ENCODE results near the gene ABTB2. TPM values are rescaled to one million over a fixed set of nuclear protein-coding genes. Genes with fewer than 3 reads are reported as not detected.

ABTB2 gene
- total and polyA plus RNA-seq, 9 of the 15 experiments (the other 6 are each of a cell fraction or from before 2014, with no cell fraction given): 0.03 to 0.18 (median 0.12) TPM; not detected in 2

GRCh38 chr11:34178209-34178821 lies 179.5 kb downstream of the ABTB2 start (continued):
- TF ChIP-seq FOXO4 (CRISPR knock-in tag; IDR thresholded peaks at IDR 0.05) (no peak), TAF1 (IDR thresholded peaks at IDR 0.05; ENCODE audit: control insufficient read depth, extremely low read depth, insufficient read depth, low read length, severe bottlenecking) (no peak), PYGO2 (tag; IDR thresholded peaks at IDR 0.05) (no peak), CBX2 (IDR thresholded peaks at IDR 0.05; ENCODE audit: insufficient read depth, low read length, poor library complexity, severe bottlenecking) (no peak), SRF (CRISPR knock-in tag; IDR thresholded peaks at IDR 0.05) (no peak), FOXM1 (IDR thresholded peaks at IDR 0.05; ENCODE audit: low read depth) (no peak), FOXM1 (CRISPR knock-in tag; IDR thresholded peaks at IDR 0.05; ENCODE audit: low read depth) (no peak), NUFIP1 (IDR thresholded peaks at IDR 0.05; ENCODE audit: partially characterized antibody) (no peak)

- Histone ChIP-seq H3K27me3 (ENCODE audit: control insufficient read depth in 2 of 2, insufficient read depth in 2 of 2, low read length in 2 of 2) (peaks cover 15 to 49% of the 10 kb centered on the region in 2 experiments; a peak in 4 of 5 replicates), H4K20me1 (replicated peaks; ENCODE audit: control insufficient read depth, insufficient read depth, low read length) (no peaks in the 10 kb centered on the region; the same call in 1 of the 2 replicates), H3K9me1 (ENCODE audit: control insufficient read depth, insufficient read depth, low read length) (no peaks in the 10 kb centered on the region), H3K4me2 (ENCODE audit: insufficient read depth, low read length) (no peak overlapping the region), H3K4me1 (replicated peaks in 1 of 2; ENCODE audit: control insufficient read depth in 2 of 2, insufficient read depth in 2 of 2, low read length in 2 of 2) (peaks cover 2 to 18% of the 10 kb centered on the region in 2 experiments; a peak in 3 of 5 replicates), H3K79me2 (ENCODE audit: control insufficient read depth, insufficient read depth, low read length) (no peaks in the 10 kb centered on the region), H3K9me3 (replicated peaks; ENCODE audit: control insufficient read depth, insufficient read depth, low read depth, low read length) (no peaks in the 10 kb centered on the region), H3K9ac (ENCODE audit: insufficient read depth in 1 of 2, low read depth in 2 of 2, low read length in 2 of 2) (no peak overlapping the region), H3K27ac (ENCODE audit: extremely low read depth, low read depth, low read length) (no peak overlapping the region), H3K36me3 (ENCODE audit: control insufficient read depth, insufficient read depth, low read length) (no peaks in the 10 kb centered on the region), H2AFZ (ENCODE audit: low read depth, low read length) (no peak overlapping the region), H3K4me3 (no peak overlapping the region)
- WGBS (ENCODE audit: insufficient coverage, low coverage, missing lambda C conversion rate): 6% methylated on average over 2 of the region's 2 CpGs
- no TSS peak for BruUV-seq (replicated peaks)
- POLR2A ChIA-PET: interaction anchor here (0.7 to 0.9 kb wide), 2 partner anchors 9 to 71 kb away, joined by 3 to 4 read pairs; no protein-coding TSS in a partner anchor
- intact Hi-C loops (cut with micrococcal nuclease): loop anchor here (10.0 kb wide), 3 partner anchors 342 to 718 kb away; no protein-coding TSS in a partner anchor
- ATAC-seq (no peak), DNase-seq (ENCODE audit: extremely low read depth in 1 of 4, low spot score in 3 of 4) (no peak), FAIRE-seq (no peak)
- CTCF ChIA-PET (ENCODE audit: low intra/inter-chr PET ratio): interaction anchor here (4.1 kb wide), 1 partner anchor 182 kb away, joined by 80 read pairs; the partner anchor contains the start of gene ABTB2
- in situ Hi-C loops (cut with MboI): loop anchor here (5.0 kb wide), 2 partner anchors 181 to 311 kb away; partner anchors contain the start of gene ABTB2
- TF ChIP-seq ZBTB2 (IDR thresholded peaks at IDR 0.05) (no peak), TRIM25 (IDR thresholded peaks at IDR 0.05; ENCODE audit: borderline replicate concordance) (no peak), RBM22 (IDR thresholded peaks at IDR 0.05; ENCODE audit: low read depth, low read length, poor library complexity, severe bottlenecking) (no peak), ZFP36 (IDR thresholded peaks at IDR 0.05; ENCODE audit: low read depth, low read length, partially characterized antibody) (no peak)
Observed at GRCh38 chr11:34176751-34177209, 181.0 kb downstream of the ABTB2 start.

All from K562 (cell line).